Measurements from ENCODE around the gene APEH.

Gene APEH

DNA sequence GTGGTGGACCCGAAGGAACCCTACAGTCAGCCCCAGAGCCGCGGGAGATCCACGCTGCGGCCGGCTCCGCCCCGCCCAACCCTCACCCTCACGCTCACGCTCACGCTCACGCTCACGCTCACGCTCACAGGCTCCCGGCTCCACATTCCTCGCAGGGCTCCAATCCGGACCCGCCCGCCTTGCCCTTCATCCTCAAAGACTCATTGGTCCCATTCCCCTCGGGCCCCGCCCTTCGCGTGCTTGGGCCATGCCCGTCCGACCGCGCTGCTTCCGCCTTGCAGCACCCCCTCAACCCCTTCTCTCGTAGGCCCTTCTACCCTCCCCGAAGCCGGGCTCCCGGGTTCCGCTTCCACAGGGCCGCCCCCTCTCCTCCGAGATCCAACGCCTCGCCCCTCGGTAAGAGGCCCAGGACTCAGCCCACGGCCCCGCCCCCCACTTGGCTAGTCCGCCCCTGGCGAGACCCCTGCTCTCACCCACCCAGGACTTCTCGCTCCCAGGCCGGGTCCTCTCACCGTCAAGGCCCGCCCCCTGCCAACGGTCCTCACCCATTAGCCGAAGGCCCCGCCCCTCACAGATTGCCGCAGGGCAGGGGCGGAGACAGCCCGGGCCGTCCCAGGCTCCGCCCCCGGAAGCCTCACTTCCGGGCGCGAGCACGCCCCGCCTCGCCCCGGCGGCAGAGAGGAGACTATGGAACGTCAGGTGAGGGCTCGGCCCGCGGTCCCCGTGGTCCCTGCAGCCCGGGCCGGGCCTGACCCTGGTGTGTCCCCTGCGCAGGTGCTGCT is at the start of gene APEH:
TSS of gene APEH (plus strand) at position 637 of the 782 bp plus-strand sequence. CDS start at position 688, 51 bp downstream.
- DNase-seq (ENCODE audit: low read depth), result peak; percentile 94

- no peak for DNase-seq (ENCODE audit: low read depth)
These were observed 49.1 kb upstream of the APEH start for GRCh38 chr3:49625071-49625470.

DNA sequence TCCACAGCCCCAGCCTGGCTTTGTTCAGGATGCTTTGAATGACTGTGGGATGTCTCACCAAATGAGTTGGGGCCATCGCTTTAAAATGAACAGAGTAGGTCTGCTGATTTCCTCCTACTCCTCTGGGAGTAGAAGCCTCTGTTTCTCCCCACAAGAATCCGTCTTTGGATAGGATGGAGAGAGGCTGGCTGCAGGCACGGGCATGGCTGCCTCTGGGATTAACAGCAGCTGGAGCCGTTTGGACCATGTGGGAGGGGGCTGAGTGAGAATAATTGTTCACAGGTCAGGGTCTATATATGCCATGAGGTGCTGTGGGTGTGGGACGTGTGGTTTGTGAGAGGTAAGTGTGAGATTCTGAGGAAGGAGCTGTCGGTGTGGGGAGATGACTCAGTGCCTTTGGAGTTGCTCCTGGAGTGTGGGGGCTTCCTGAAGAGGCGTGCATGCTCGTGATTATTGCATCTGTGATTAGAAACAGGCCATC is 48.0 kb upstream of the APEH start:
- no peak for DNase-seq (ENCODE audit: low read depth)

- no peak for DNase-seq (ENCODE audit: low read depth)
These were observed 47.4 kb upstream of the APEH start for GRCh38 chr3:49626796-49627195.

DNA sequence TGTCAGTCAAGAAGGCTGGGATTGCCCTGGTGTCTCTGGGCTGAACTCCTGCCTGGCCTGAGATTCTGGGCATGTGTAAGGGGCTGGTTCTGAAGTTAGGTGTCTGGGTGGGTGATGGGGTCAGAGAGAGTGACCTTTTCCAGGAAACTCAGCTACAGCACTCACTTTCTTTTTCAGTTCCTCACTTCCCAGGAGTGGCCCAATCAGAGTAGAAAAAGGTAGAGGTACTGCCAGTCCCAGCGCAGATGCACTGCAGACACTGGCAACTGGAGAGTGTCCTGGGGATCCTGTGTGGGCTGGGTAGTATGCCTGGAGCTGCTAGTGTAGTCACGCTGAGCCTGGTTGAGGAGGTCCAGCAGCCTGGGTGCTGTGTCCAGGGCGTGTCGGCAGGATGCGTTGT is 46.5 kb upstream of the APEH start:
- DNase-seq (ENCODE audit: low read depth), result no peak

DNA sequence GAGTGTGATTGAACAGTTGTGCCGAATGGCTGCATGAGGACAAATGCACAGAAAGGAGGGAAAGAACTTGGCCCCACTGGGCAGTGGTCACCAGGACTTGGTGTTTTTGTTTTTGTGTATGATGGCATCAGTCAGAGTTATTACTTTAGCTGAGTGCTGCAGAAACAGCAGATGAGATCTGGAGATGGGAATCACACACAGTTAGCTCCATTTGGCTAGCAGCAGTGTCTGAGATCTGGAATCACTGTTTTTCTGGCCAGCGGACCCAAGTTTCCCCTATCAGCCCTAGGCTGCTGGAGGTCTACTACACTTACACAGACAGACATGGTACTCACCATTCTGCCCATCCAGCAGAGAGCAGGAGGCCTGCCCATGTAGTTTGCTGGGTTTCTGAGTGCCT is 45.9 kb upstream of the APEH start:
- DNase-seq (ENCODE audit: low read depth), result no peak

GRCh38 chr3:49629451-49629850 is 44.7 kb upstream of the APEH start:
- no peak for DNase-seq (ENCODE audit: low read depth)

GRCh38 chr3:49629866-49630265 is 44.3 kb upstream of the APEH start:
- no peak for DNase-seq (ENCODE audit: low read depth)

- DNase-seq (ENCODE audit: low read depth), result no peak
These were observed 43.4 kb upstream of the APEH start for GRCh38 chr3:49630784-49631183.

GRCh38 chr3:49634736-49635135 is 39.4 kb upstream of the APEH start:
- DNase-seq (ENCODE audit: low read depth), result no peak

GRCh38 chr3:49636883-49637609 is 37.1 kb upstream of the APEH start:
- no peak for DNase-seq (ENCODE audit: low read depth)

- DNase-seq (ENCODE audit: low read depth), result peak; percentile 7
These were observed 35.7 kb upstream of the APEH start for GRCh38 chr3:49638445-49638844.

GRCh38 chr3:49639551-49639950 is 34.6 kb upstream of the APEH start:
- DNase-seq (ENCODE audit: low read depth), result no peak

GRCh38 chr3:49641292-49641691 is 32.9 kb upstream of the APEH start:
- no peak for DNase-seq (ENCODE audit: low read depth)

DNA sequence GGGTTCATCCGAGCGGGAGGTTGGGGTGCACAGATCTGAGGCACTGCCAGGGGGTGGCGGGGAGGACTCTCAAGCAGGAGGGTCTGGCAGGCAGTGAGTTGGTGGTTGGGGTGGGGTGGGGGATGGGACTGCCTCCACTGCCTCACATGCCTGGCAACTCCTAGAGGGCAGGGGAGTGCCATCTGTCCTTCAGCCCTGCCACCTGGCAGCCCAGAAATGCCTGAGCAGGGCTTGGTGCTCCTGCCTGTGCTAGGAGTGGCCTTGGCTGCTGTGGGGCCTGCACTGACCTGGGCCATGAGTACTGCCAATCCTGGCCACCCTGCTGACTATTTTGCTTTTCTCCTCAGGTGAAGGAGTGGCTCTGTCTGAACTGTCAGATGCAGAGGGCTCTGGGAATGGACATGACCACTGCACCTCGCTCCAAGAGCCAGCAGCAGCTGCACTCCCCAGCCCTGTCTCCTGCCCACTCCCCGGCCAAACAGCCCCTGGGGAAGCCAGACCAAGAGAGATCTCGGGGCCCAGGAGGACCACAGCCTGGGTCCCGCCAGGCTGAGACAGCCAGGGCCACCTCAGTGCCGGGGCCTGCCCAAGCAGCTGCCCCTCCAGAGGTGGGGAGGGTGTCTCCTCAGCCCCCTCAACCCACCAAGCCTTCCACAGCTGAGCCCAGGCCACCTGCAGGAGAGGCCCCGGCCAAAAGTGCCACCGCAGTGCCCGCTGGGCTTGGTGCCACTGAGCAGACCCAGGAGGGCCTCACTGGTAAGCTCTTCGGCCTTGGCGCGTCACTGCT is 32.0 kb upstream of the APEH start:
- no peak for DNase-seq (ENCODE audit: low read depth)

GRCh38 chr3:49642708-49643145 is 31.4 kb upstream of the APEH start:
- DNase-seq (ENCODE audit: low read depth), result no peak

DNA sequence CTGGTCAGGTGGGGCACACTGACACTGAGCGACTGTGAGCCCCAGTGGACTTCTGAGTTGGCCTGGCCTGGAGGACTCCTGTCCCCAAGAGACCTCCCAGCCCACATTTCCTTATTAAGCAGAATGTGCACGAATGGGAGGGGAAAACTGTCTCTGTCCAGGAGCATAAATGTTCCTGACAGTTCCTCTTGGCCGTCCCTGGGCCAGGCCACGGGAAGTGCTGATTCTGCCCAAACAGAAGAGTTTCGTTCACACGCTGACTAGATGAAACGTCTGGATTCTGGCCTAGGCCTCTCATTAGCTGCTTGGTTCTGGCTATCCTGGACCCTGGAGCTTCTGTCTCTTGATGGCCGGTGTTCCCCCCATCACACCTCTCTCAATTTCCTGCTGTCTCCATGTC is 29.5 kb upstream of the APEH start:
- DNase-seq (ENCODE audit: low read depth), result no peak

GRCh38 chr3:49646236-49646635 is 27.9 kb upstream of the APEH start:
- DNase-seq (ENCODE audit: low read depth), result no peak

DNA sequence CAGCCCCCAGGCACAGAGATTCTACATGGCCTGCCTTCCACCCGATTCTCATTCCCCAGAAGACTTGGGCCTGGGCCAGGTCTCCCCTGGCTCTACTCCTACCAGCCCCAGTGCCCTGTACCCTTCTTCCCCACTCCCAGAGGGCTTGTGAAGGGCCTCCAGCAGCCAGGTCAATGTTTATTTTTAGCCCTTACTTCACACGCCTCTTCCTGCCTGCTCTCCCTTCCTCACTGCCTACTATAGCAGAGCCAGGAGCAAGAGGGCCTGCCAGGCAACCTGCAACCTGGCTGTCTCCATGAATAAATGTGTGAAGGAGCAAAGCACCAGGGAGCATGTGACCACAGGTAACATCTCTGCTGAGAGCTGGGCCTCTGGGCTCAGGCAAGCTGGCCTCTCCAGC is 26.4 kb upstream of the APEH start:
- DNase-seq (ENCODE audit: low read depth), result no peak

GRCh38 chr3:49648354-49649019 is 25.7 kb upstream of the APEH start:
- no peak for DNase-seq (ENCODE audit: low read depth)

DNA sequence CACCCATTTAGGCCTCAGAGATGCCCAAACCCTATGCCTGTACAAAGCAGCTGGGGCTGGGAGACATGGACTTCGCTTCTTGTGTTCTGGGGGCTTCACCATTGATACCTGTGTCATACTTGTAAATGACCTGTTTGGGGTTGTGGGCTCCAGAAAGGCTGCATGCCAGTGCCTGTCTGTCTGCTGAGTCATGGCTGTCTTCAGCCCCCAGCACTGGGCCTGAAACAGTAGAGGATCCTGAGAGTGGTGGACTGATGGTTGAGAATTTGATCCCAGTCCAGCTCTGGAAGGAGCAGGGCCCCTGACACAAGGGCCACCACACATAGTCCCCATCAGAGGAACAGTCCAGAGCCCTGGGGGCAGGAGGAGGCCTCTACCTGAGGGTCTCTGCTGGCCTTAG is 24.6 kb upstream of the APEH start:
- DNase-seq (ENCODE audit: low read depth), result no peak

GRCh38 chr3:49650177-49650576 is 24.0 kb upstream of the APEH start:
- DNase-seq (ENCODE audit: low read depth), result no peak

Measured in stromal cell of bone marrow (primary cell).